GM19351 (cell line): ENCODE results near the gene CSRNP3.
"Not testable (repeated sequence)": the region's sequence is repeated elsewhere in the genome, so short reads cannot be mapped to it uniquely, and the experiment has no call there.

ENCODE experiments used
- ATAC-seq: cut with Tn5 transposase; IDR thresholded peaks from one replicate; pipeline ENCODE4 v1.9.1; 2021; ENCODE audit warnings: mild to moderate bottlenecking, moderate library complexity; ENCODE audit not compliant: unreplicated experiment

The CSRNP3 gene

GRCh38 chr2:165630236-165630635 lies 160.7 kb downstream of the CSRNP3 start:
- no peak for ATAC-seq

- no peak for ATAC-seq
Observed at GRCh38 chr2:165631089-165631488, 161.6 kb downstream of the CSRNP3 start.

- ATAC-seq = no peak
Observed at GRCh38 chr2:165632594-165632993, 163.1 kb downstream of the CSRNP3 start.

GRCh38 chr2:165633431-165633830 lies 163.9 kb downstream of the CSRNP3 start:
- ATAC-seq = no peak

- ATAC-seq = no peak
Observed at GRCh38 chr2:165634282-165634681, 164.8 kb downstream of the CSRNP3 start.

- no peak for ATAC-seq
Observed at GRCh38 chr2:165634855-165635254, 165.4 kb downstream of the CSRNP3 start.

- no peak for ATAC-seq
Observed at GRCh38 chr2:165635532-165635931, 166.0 kb downstream of the CSRNP3 start.

- ATAC-seq = no peak
Observed at GRCh38 chr2:165636959-165637358, 167.5 kb downstream of the CSRNP3 start.

- no peak for ATAC-seq
Observed at GRCh38 chr2:165637396-165637795, 167.9 kb downstream of the CSRNP3 start.

- no peak for ATAC-seq
Observed at GRCh38 chr2:165639504-165639903, 170.0 kb downstream of the CSRNP3 start.

- no peak for ATAC-seq
Observed at GRCh38 chr2:165640247-165640929, 170.9 kb downstream of the CSRNP3 start.

GRCh38 chr2:165645930-165646831 lies 176.7 kb downstream of the CSRNP3 start:
- no peak for ATAC-seq

GRCh38 chr2:165647409-165647808 lies 177.9 kb downstream of the CSRNP3 start:
- no peak for ATAC-seq

GRCh38 chr2:165648801-165649200 lies 179.3 kb downstream of the CSRNP3 start:
- ATAC-seq = no peak

- no peak for ATAC-seq
Observed at GRCh38 chr2:165651233-165651632, 181.7 kb downstream of the CSRNP3 start.

- no peak for ATAC-seq
Observed at GRCh38 chr2:165655661-165656060, 186.2 kb downstream of the CSRNP3 start.

- ATAC-seq = peak; percentile 95
Observed at GRCh38 chr2:165660361-165660760, 190.9 kb downstream of the CSRNP3 start.

GRCh38 chr2:165662720-165663119 lies 193.2 kb downstream of the CSRNP3 start:
- ATAC-seq = no peak

GRCh38 chr2:165665614-165666013 lies 196.1 kb downstream of the CSRNP3 start:
- no peak for ATAC-seq

- not testable (repeated sequence) for ATAC-seq
Observed at GRCh38 chr2:165666073-165666472, 196.6 kb downstream of the CSRNP3 start.

- no peak for ATAC-seq
Observed at GRCh38 chr2:165666605-165667004, 197.1 kb downstream of the CSRNP3 start.

GRCh38 chr2:165667375-165667774 lies 197.9 kb downstream of the CSRNP3 start:
- no peak for ATAC-seq
